Astrocyte (in vitro differentiated cells and primary cell): ENCODE results near the gene FAM50B.

ENCODE experiments used
- EZH2 ChIP-seq: IDR thresholded peaks from 2 replicates; pipeline ENCODE4 v1.6.1; 2012; ENCODE audit warnings: mild to moderate bottlenecking, low read length, inconsistent platforms; ENCODE audit not compliant: insufficient read depth
- TF ChIP-seq, protein P1 (sequence below): IDR thresholded peaks from 2 replicates; pipeline ENCODE4 v1.5.1; 2011; ENCODE audit warnings: low read depth, mild to moderate bottlenecking, inconsistent platforms, low read length, moderate library complexity; ENCODE audit not compliant: insufficient read depth

DNA sequence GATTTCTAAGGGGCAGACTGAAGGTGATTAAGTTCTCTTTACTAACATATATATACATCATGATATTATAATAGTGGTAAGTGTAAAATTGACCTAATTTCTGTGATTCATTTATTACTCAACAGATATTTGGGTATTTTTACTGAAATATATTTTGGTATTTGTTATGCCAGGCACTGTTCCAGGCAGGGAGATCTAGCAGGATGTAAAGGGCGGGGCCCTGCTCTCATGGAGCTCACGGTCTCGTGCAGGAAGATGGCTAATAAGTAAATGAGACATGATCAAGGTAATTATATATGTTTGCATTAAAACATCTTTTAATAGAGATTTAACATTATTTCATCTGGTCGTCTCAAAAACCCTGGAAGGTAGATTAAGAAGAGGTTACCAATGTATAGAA lies 27.7 kb downstream of the FAM50B start:
- TF ChIP-seq, protein P1, sequence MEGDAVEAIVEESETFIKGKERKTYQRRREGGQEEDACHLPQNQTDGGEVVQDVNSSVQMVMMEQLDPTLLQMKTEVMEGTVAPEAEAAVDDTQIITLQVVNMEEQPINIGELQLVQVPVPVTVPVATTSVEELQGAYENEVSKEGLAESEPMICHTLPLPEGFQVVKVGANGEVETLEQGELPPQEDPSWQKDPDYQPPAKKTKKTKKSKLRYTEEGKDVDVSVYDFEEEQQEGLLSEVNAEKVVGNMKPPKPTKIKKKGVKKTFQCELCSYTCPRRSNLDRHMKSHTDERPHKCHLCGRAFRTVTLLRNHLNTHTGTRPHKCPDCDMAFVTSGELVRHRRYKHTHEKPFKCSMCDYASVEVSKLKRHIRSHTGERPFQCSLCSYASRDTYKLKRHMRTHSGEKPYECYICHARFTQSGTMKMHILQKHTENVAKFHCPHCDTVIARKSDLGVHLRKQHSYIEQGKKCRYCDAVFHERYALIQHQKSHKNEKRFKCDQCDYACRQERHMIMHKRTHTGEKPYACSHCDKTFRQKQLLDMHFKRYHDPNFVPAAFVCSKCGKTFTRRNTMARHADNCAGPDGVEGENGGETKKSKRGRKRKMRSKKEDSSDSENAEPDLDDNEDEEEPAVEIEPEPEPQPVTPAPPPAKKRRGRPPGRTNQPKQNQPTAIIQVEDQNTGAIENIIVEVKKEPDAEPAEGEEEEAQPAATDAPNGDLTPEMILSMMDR: no peak
- no peak for TF ChIP-seq EZH2
